Activated CD4-positive, alpha-beta T cell treated with anti-CD3 and anti-CD28 coated beads for 36 hours (primary cell): ENCODE results near the gene WWTR1. TPM values are rescaled to one million over a fixed set of nuclear protein-coding genes. Genes with fewer than 3 reads are reported as not detected.

ENCODE experiments used
- ATAC-seq: fragments of 200-7000 bp; cut with Tn5 transposase; one replicate; pipeline ENCODE4 v1.10.0; 2021; ENCODE audit warnings: mild to moderate bottlenecking, moderate library complexity
- CTCF ChIA-PET: fragments of 350-600 bp; sonication (Branson Sonifier 250); formaldehyde crosslinking; loops from one replicate; lab custom pipeline; 2021; ENCODE audit warnings: antibody characterized with exemption; lab: Charles Lee
- POLR2A ChIA-PET: fragments of 350-600 bp; sonication (Branson Sonifier 250); formaldehyde crosslinking; loops from one replicate; lab custom pipeline; 2021; ENCODE audit warnings: antibody characterized with exemption, inconsistent platforms; lab: Charles Lee
- DNase-seq: peaks from one replicate; pipeline ENCODE4 v3.0.0-alpha.2; 2020
- H3K27ac Mint-ChIP-seq: one replicate; pipeline ENCODE4 v1.8.0; 2021; ENCODE audit warnings: mixed read lengths
- H3K27me3 Mint-ChIP-seq: one replicate; pipeline ENCODE4 v1.8.0; 2021; ENCODE audit warnings: mixed read lengths
- H3K36me3 Mint-ChIP-seq: one replicate; pipeline ENCODE4 v1.8.0; 2021; ENCODE audit warnings: low read depth, mixed read lengths
- H3K4me1 Mint-ChIP-seq: one replicate; pipeline ENCODE4 v1.8.0; 2021; ENCODE audit warnings: mixed read lengths
- H3K4me3 Mint-ChIP-seq: one replicate; pipeline ENCODE4 v1.8.0; 2021; ENCODE audit warnings: mild to moderate bottlenecking, moderate library complexity, mixed read lengths
- H3K9me3 Mint-ChIP-seq: one replicate; pipeline ENCODE4 v1.8.0; 2021; ENCODE audit warnings: low read depth, mixed read lengths
- intact Hi-C, 2 experiments: fragments of 100-400 bp; cut with DNase I in 1 of 2; cut with micrococcal nuclease in 1 of 2; formaldehyde crosslinking; loops; one replicate each; pipeline versions ENCODE4 v1.14.2 to v1.15.1; 2022 to 2024; cut with DNase I, micrococcal nuclease
- total RNA-seq, 2 experiments: library from RNA; stranded (reverse); gene quantifications; one replicate each; pipeline ENCODE4 v1.2.3, GENCODE V29; 2021

The WWTR1 gene
- total RNA-seq, 2 experiments from 2014 or later = 0.46 to 0.54 TPM

GRCh38 chr3:149542375-149543312 lies 115.2 kb downstream of the WWTR1 start:
- CTCF ChIA-PET = interaction anchor here (0.6 kb wide), 1 partner anchor 28 kb away, joined by 3 read pairs; no protein-coding TSS in a partner anchor
- H3K9me3 Mint-ChIP-seq = no peaks in the 10 kb centered on the region
- intact Hi-C loops = no loop called here
- POLR2A ChIA-PET = no interaction called here
- H3K4me3 Mint-ChIP-seq = no peak overlapping the region
- no peak for DNase-seq
- no peaks in the 10 kb centered on the region for H3K4me1 Mint-ChIP-seq
- H3K27me3 Mint-ChIP-seq = peaks cover 10% of the 10 kb centered on the region
- no peaks in the 10 kb centered on the region for H3K36me3 Mint-ChIP-seq
- H3K27ac Mint-ChIP-seq = no peak overlapping the region
- ATAC-seq = no peak

GRCh38 chr3:149541091-149541491 lies 116.7 kb downstream of the WWTR1 start:
- peaks cover 4% of the 10 kb centered on the region for H3K27me3 Mint-ChIP-seq
- H3K4me1 Mint-ChIP-seq = no peaks in the 10 kb centered on the region
- DNase-seq = no peak
- no peak overlapping the region for H3K27ac Mint-ChIP-seq
- H3K36me3 Mint-ChIP-seq = no peaks in the 10 kb centered on the region
- ChIA-PET CTCF (interaction anchor here (0.7 to 1.9 kb wide), 2 partner anchors 31 to 230 kb away, joined by 3 to 6 read pairs; no protein-coding TSS in a partner anchor), POLR2A (no interaction called here)
- no peaks in the 10 kb centered on the region for H3K9me3 Mint-ChIP-seq
- intact Hi-C loops = no loop called here
- no peak overlapping the region for H3K4me3 Mint-ChIP-seq
- no peak for ATAC-seq

- H3K4me3 Mint-ChIP-seq = no peak overlapping the region
- intact Hi-C loops = no loop called here
- CTCF ChIA-PET = interaction anchor here (0.6 kb wide), 1 partner anchor 747 kb away, joined by 3 read pairs; no protein-coding TSS in a partner anchor
Observed at GRCh38 chr3:149538371-149538770, 119.5 kb downstream of the WWTR1 start.

GRCh38 chr3:149536429-149536828 lies 121.4 kb downstream of the WWTR1 start:
- DNase-seq = no peak
- Mint-ChIP-seq H3K4me1 (peaks cover 6% of the 10 kb centered on the region), H3K36me3 (no peaks in the 10 kb centered on the region), H3K9me3 (no peaks in the 10 kb centered on the region), H3K27me3 (peaks cover 2% of the 10 kb centered on the region), H3K4me3 (no peak overlapping the region), H3K27ac (no peak overlapping the region)
- POLR2A ChIA-PET = no interaction called here
- ATAC-seq = no peak
- CTCF ChIA-PET = no interaction called here
- intact Hi-C loops = no loop called here

More at GRCh38 chr3:149538371-149538770, 119.5 kb downstream of the WWTR1 start:
- Mint-ChIP-seq H3K9me3 (no peaks in the 10 kb centered on the region), H3K27ac (no peak overlapping the region), H3K27me3 (peaks cover 5% of the 10 kb centered on the region), H3K36me3 (no peaks in the 10 kb centered on the region), H3K4me1 (no peaks in the 10 kb centered on the region)
- POLR2A ChIA-PET = no interaction called here
- DNase-seq (no peak), ATAC-seq (no peak)

GRCh38 chr3:149535333-149535685 lies 122.5 kb downstream of the WWTR1 start:
- no peak overlapping the region for H3K27ac Mint-ChIP-seq
- POLR2A ChIA-PET = interaction anchor here (0.6 kb wide), 1 partner anchor 216 kb away, joined by 8 read pairs; no protein-coding TSS in a partner anchor

GRCh38 chr3:149534671-149535332 lies 123.0 kb downstream of the WWTR1 start:
- intact Hi-C loops = loop anchor here in 1 of 2 experiments (5.0 kb wide), 1 partner anchor 237 kb away; no protein-coding TSS in a partner anchor
- DNase-seq (no peak), ATAC-seq (no peak)
- ChIA-PET CTCF (interaction anchor here (0.7 to 1.0 kb wide), 3 partner anchors 32 to 503 kb away, joined by 3 read pairs; no protein-coding TSS in a partner anchor), POLR2A (interaction anchor here (0.6 kb wide), 1 partner anchor 217 kb away, joined by 8 read pairs; no protein-coding TSS in a partner anchor)
- no peaks in the 10 kb centered on the region for H3K36me3 Mint-ChIP-seq
- H3K27ac Mint-ChIP-seq = no peak overlapping the region
- peaks cover 6% of the 10 kb centered on the region for H3K4me1 Mint-ChIP-seq
- H3K4me3 Mint-ChIP-seq = no peak overlapping the region
- H3K27me3 Mint-ChIP-seq = peaks cover 2% of the 10 kb centered on the region
- H3K9me3 Mint-ChIP-seq = no peaks in the 10 kb centered on the region

More at GRCh38 chr3:149535333-149535685, 122.5 kb downstream of the WWTR1 start:
- Mint-ChIP-seq H3K36me3 (no peaks in the 10 kb centered on the region), H3K9me3 (no peaks in the 10 kb centered on the region), H3K27me3 (peaks cover 2% of the 10 kb centered on the region), H3K4me1 (peaks cover 6% of the 10 kb centered on the region), H3K4me3 (no peak overlapping the region)
- CTCF ChIA-PET = interaction anchor here (1.0 kb wide), 1 partner anchor 504 kb away, joined by 3 read pairs; no protein-coding TSS in a partner anchor
- DNase-seq (no peak), ATAC-seq (no peak)
- intact Hi-C loops = no loop called here

GRCh38 chr3:149534082-149534481 lies 123.7 kb downstream of the WWTR1 start:
- intact Hi-C loops = loop anchor here in 1 of 2 experiments (5.0 kb wide), 1 partner anchor 238 kb away; no protein-coding TSS in a partner anchor
- POLR2A ChIA-PET = no interaction called here
- ATAC-seq = no peak
- Mint-ChIP-seq H3K9me3 (no peaks in the 10 kb centered on the region), H3K27ac (no peak overlapping the region), H3K36me3 (no peaks in the 10 kb centered on the region), H3K4me3 (no peak overlapping the region), H3K4me1 (peaks cover 6% of the 10 kb centered on the region), H3K27me3 (peaks cover 2% of the 10 kb centered on the region)
- DNase-seq = no peak
- CTCF ChIA-PET = interaction anchor here (0.8 kb wide), 1 partner anchor 33 kb away, joined by 3 read pairs; no protein-coding TSS in a partner anchor

GRCh38 chr3:149532489-149533180 lies 125.2 kb downstream of the WWTR1 start:
- intact Hi-C loops = loop anchor here in 1 of 2 experiments (5.0 kb wide), 1 partner anchor 240 kb away; no protein-coding TSS in a partner anchor
- Mint-ChIP-seq H3K27ac (no peak overlapping the region), H3K4me3 (no peak overlapping the region), H3K36me3 (no peaks in the 10 kb centered on the region), H3K27me3 (peaks cover 5% of the 10 kb centered on the region), H3K9me3 (no peaks in the 10 kb centered on the region), H3K4me1 (peaks cover 6% of the 10 kb centered on the region)
- POLR2A ChIA-PET = no interaction called here
- CTCF ChIA-PET = interaction anchor here (0.9 to 1.1 kb wide), 2 partner anchors 23 to 239 kb away, joined by 3 read pairs; no protein-coding TSS in a partner anchor
- no peak for DNase-seq
- ATAC-seq = no peak

GRCh38 chr3:149529099-149529498 lies 128.7 kb downstream of the WWTR1 start:
- ATAC-seq = no peak
- ChIA-PET POLR2A (no interaction called here), CTCF (no interaction called here)
- DNase-seq = no peak
- H3K27ac Mint-ChIP-seq = no peak overlapping the region
- intact Hi-C loops = no loop called here
- H3K36me3 Mint-ChIP-seq = no peaks in the 10 kb centered on the region
- H3K27me3 Mint-ChIP-seq = peaks cover 5% of the 10 kb centered on the region
- H3K9me3 Mint-ChIP-seq = no peaks in the 10 kb centered on the region
- peaks cover 6% of the 10 kb centered on the region for H3K4me1 Mint-ChIP-seq
- H3K4me3 Mint-ChIP-seq = no peak overlapping the region

- DNase-seq (no peak), ATAC-seq (no peak)
- no peaks in the 10 kb centered on the region for H3K36me3 Mint-ChIP-seq
- POLR2A ChIA-PET = no interaction called here
- H3K4me1 Mint-ChIP-seq = peaks cover 6% of the 10 kb centered on the region
- H3K27me3 Mint-ChIP-seq = peaks cover 3% of the 10 kb centered on the region
- H3K9me3 Mint-ChIP-seq = no peaks in the 10 kb centered on the region
- no peak overlapping the region for H3K27ac Mint-ChIP-seq
- CTCF ChIA-PET = interaction anchor here (0.7 to 0.9 kb wide), 2 partner anchors 22 to 244 kb away, joined by 3 read pairs; no protein-coding TSS in a partner anchor
- H3K4me3 Mint-ChIP-seq = no peak overlapping the region
- intact Hi-C loops = no loop called here
Observed at GRCh38 chr3:149528340-149528650, 129.5 kb downstream of the WWTR1 start.
